Memory B cell (primary cell): Measurements from ENCODE around the gene HOXD8.

Source experiments
- ATAC-seq: fragments of 150-1000 bp; cut with Tn5 transposase; 2 replicates; pipeline ENCODE4 v1.10.0; 2021; ENCODE audit warnings: low read depth, mild to moderate bottlenecking, moderate library complexity
- DNase-seq, 2 donors: peaks; one replicate each; pipeline ENCODE4 v3.0.0; 2022; ENCODE audit warnings: low spot score in 2 of 2
- H3K27ac Mint-ChIP-seq: one replicate; pipeline ENCODE4 v1.8.0; 2022; ENCODE audit warnings: mild to moderate bottlenecking, moderate library complexity, mixed read lengths
- H3K27me3 Mint-ChIP-seq: one replicate; pipeline ENCODE4 v1.8.0; 2022; ENCODE audit warnings: mixed read lengths
- H3K36me3 Mint-ChIP-seq: one replicate; pipeline ENCODE4 v1.8.0; 2022; ENCODE audit warnings: mild to moderate bottlenecking, mixed read lengths
- H3K4me1 Mint-ChIP-seq: one replicate; pipeline ENCODE4 v1.8.0; 2022; ENCODE audit warnings: mixed read lengths
- H3K4me3 Mint-ChIP-seq: one replicate; pipeline ENCODE4 v1.8.0; 2022; ENCODE audit warnings: mild to moderate bottlenecking, moderate library complexity, mixed read lengths
- H3K9me3 Mint-ChIP-seq: one replicate; pipeline ENCODE4 v1.8.0; 2022; ENCODE audit warnings: mixed read lengths

HOXD8 gene

DNA sequence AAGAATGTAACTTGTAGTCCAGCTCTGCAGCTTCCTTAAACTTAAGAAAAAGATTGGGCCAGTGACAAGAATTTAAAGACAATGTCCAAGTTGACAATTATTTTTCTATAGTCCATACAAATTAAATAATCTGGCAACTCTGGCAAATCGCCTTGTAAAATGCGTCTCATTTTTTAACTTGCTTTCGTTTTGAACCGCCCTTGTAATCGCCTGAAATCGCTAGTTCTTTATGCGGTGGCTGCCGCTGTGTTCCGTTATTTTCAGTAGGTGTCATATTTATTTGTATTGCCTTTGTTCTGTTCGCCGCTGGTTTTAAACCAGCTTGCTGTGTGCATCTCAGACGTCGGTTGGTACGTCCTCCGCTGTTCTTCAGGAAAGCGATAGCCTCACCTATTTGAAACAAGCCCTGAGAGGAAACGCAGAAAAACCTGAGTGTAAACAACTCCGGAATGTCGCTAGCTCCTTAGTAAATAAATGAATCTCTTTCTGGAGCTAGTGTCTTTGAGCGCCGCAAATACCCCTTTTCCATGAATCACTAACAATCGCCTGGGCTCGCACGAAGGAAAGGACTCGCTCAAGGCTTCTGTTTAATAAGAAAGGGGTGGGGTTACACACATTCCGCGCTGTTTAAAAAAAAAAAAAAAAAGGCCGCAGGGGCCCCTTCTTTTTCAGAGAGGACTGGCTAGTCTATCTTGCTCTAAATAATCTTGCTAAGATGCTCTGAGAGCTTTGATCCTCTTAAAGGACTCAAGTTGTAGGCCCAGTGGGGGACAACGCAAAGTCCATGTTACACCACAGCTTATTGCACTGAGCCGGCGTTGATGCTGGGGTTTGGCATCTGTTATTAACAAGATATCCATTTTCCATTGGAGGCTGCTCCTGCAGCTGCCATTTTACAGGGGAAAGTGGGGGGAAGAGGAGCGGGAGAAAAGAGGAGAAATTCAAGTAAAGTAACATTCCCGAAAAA is 3.0 kb downstream of the HOXD8 start:
- Mint-ChIP-seq H3K4me3 (peak overlapping the region; percentile 68), H3K4me1 (peaks cover 12% of the 10 kb centered on the region), H3K36me3 (peaks cover 2% of the 10 kb centered on the region), H3K27ac (no peak overlapping the region), H3K27me3 (peaks cover 35% of the 10 kb centered on the region), H3K9me3 (peaks cover 2% of the 10 kb centered on the region)
- no peak for DNase-seq
- ATAC-seq: no peak

DNA sequence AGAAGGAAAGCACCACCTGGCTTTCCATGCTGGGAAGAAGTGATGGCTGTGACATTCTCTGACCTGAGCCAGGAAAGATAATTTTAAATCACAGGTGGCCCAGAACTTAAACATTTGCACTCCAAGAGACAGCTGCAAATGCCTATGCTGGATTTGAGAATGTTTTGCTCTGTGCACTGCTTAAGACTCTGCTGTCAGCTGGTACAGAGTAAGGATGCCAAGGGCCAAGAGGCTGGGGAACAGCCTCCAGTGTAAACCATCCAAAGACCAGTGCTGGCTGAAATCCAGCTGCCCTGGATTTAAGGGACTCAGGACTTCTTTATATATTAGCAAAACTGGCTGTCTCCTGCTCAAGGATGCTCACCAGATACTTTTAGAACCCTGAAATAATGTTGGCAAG is 3.9 kb downstream of the HOXD8 start:
- Mint-ChIP-seq H3K9me3 (peaks cover 2% of the 10 kb centered on the region), H3K4me1 (peaks cover 12% of the 10 kb centered on the region), H3K4me3 (no peak overlapping the region), H3K27ac (no peak overlapping the region), H3K36me3 (peaks cover 2% of the 10 kb centered on the region), H3K27me3 (peaks cover 30% of the 10 kb centered on the region)
- no peak for DNase-seq
- no peak for ATAC-seq

DNA sequence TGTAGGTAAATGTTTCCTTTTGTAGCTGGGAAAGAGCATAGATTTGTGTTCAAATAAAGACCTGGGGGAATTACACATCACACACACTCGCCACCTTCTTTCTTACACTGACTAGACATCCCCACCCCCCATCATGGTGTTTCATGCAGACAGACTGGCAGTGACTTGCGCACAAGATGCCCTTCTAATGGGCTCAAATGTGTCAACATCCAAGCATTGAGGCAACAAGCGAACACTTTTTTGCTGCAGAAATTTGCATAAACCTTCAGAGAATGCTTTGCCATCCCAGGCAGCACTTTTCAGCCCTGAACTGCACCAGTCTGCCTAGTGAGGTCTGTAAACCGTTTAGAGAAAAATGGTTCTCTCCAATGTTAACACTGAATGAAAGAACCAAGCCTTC is 4.5 kb downstream of the HOXD8 start:
- H3K4me1 Mint-ChIP-seq: peaks cover 9% of the 10 kb centered on the region
- peaks cover 32% of the 10 kb centered on the region for H3K27me3 Mint-ChIP-seq
- no peak for ATAC-seq
- peaks cover 2% of the 10 kb centered on the region for H3K9me3 Mint-ChIP-seq
- H3K36me3 Mint-ChIP-seq: peaks cover 3% of the 10 kb centered on the region
- H3K4me3 Mint-ChIP-seq: no peak overlapping the region
- no peak overlapping the region for H3K27ac Mint-ChIP-seq
- no peak for DNase-seq

DNA sequence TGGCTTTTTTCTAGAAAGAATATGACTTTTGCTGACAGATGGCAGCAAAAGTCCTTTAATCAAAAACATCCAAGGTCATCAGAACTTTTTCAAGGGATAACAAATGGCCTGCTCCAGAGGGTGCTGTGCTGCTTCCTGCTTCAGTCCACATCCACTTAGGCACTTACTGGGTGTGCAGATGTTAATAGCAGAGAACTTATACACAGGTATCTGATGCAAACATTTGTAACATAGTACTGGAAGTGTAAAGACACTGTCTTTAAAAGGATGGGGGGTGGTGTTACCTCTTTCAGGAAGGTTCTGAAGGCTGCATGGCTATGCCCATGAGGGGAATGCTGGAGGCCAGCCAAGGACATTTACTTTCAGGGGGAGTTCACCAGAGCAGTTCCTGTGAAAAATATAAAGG is 5.5 kb downstream of the HOXD8 start:
- no peak for DNase-seq
- Mint-ChIP-seq H3K27ac (no peak overlapping the region), H3K27me3 (peaks cover 38% of the 10 kb centered on the region), H3K4me3 (no peak overlapping the region), H3K4me1 (peaks cover 9% of the 10 kb centered on the region), H3K9me3 (peaks cover 2% of the 10 kb centered on the region), H3K36me3 (peaks cover 5% of the 10 kb centered on the region)
- ATAC-seq: no peak

DNA sequence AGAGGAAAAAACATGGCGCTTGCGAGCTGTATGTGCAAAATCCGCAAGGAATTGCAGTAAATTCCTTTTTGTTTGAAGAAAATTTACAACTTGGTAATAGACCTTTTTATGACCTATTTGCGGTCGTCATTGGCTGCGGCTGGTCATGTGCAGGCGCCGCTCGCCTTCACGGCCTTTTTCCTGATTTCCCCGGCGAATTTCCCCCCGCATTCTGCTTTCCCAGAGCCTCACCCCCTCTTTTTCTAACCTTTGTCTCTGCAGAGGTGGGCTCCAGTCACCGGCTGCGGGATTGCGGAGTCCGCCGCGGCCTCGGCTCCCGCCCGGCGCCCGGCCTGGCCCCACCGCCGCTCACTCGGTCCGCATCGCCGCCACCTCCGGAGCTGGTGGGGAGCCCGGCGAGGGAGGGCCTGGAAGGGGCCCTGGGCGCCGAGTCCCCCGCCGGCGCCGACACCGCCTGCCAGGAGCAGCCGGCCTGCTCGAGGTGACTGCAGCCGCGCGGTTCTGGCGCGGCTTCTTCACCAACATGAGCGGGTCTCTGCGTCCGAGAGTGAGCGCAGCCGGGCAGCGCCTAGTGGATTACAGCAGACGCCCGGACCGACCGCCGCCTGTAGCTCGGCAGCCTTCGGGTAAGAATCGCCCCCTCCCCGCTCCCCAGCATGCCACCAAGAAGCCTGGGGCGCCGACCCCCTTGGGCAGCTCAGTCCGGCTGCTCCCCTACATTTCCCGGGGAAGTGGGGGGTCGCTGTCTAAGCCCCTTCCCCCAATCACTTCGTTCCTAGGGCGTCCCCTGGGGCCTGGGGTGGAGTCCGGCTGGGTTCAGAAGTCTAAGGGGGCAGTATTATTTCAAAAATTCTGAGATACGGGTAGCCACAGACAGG is 7.1 kb downstream of the HOXD8 start:
- H3K4me3 Mint-ChIP-seq: no peak overlapping the region
- ATAC-seq: no peak
- H3K27ac Mint-ChIP-seq: no peak overlapping the region
- no peak for DNase-seq
- peaks cover 2% of the 10 kb centered on the region for H3K9me3 Mint-ChIP-seq
- peaks cover 15% of the 10 kb centered on the region for H3K4me1 Mint-ChIP-seq
- peaks cover 3% of the 10 kb centered on the region for H3K36me3 Mint-ChIP-seq
- H3K27me3 Mint-ChIP-seq: peaks cover 39% of the 10 kb centered on the region

DNA sequence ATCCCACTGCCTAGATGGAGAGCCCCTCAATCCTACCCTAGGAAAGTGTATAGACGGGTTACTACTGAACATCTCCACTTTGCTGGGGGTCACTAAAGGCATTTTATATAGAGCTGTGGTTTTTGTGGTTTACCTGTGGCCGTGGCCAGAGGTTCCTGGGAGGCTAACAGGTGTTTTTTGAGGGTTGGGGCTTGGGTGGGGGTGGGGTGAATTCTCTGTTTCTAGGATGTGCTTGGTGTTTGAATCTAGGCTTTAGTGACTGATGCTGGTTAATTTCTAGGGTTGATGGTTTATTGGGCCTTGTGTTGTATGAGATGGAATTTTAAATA is 7.7 kb downstream of the HOXD8 start:
- no peak overlapping the region for H3K4me3 Mint-ChIP-seq
- peaks cover 2% of the 10 kb centered on the region for H3K9me3 Mint-ChIP-seq
- DNase-seq (no peak), ATAC-seq (no peak)
- H3K4me1 Mint-ChIP-seq: peaks cover 14% of the 10 kb centered on the region
- H3K36me3 Mint-ChIP-seq: peaks cover 3% of the 10 kb centered on the region
- no peak overlapping the region for H3K27ac Mint-ChIP-seq
- H3K27me3 Mint-ChIP-seq: peaks cover 39% of the 10 kb centered on the region

DNA sequence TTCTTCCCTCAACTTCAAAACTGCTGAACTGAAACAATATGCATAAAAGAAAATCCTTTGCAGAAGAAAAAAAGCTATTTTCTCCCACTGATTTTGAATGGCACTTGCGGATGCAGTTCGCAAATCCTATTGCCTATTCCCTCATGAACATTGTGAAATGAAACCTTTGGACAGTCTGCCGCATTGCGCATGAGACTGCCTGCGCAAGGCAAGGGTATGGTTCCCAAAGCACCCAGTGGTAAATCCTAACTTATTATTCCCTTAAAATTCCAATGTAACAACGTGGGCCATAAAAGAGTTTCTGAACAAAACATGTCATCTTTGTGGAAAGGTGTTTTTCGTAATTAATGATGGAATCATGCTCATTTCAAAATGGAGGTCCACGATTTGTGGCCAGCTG is 8.4 kb downstream of the HOXD8 start:
- Mint-ChIP-seq H3K27ac (no peak overlapping the region), H3K4me1 (peaks cover 12% of the 10 kb centered on the region), H3K9me3 (peaks cover 2% of the 10 kb centered on the region), H3K36me3 (peaks cover 3% of the 10 kb centered on the region), H3K27me3 (peaks cover 37% of the 10 kb centered on the region), H3K4me3 (no peak overlapping the region)
- no peak for ATAC-seq
- no peak for DNase-seq

DNA sequence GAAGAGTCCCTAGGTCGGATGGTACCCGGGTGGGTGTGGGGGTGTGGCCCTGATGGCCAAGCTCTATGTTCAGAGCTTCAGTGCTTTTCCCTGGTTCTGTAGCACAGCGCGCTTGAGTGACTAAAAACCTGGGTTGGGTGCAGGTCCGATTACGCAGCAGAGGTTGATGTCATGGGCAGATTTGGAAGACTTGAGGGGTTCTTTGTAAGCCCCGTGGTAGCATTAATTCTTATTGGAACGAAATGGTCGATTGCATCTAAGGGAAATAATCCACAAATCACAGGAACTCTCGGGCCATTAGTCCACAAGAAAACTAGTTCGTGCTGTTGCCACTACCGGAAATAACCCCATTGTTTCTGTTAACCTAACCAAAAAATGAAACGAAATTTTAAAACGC is 9.0 kb downstream of the HOXD8 start:
- H3K27ac Mint-ChIP-seq: no peak overlapping the region
- peaks cover 38% of the 10 kb centered on the region for H3K27me3 Mint-ChIP-seq
- ATAC-seq (no peak), DNase-seq (no peak)
- H3K4me1 Mint-ChIP-seq: peaks cover 12% of the 10 kb centered on the region
- peaks cover 2% of the 10 kb centered on the region for H3K9me3 Mint-ChIP-seq
- H3K4me3 Mint-ChIP-seq: no peak overlapping the region
- peaks cover 3% of the 10 kb centered on the region for H3K36me3 Mint-ChIP-seq

DNA sequence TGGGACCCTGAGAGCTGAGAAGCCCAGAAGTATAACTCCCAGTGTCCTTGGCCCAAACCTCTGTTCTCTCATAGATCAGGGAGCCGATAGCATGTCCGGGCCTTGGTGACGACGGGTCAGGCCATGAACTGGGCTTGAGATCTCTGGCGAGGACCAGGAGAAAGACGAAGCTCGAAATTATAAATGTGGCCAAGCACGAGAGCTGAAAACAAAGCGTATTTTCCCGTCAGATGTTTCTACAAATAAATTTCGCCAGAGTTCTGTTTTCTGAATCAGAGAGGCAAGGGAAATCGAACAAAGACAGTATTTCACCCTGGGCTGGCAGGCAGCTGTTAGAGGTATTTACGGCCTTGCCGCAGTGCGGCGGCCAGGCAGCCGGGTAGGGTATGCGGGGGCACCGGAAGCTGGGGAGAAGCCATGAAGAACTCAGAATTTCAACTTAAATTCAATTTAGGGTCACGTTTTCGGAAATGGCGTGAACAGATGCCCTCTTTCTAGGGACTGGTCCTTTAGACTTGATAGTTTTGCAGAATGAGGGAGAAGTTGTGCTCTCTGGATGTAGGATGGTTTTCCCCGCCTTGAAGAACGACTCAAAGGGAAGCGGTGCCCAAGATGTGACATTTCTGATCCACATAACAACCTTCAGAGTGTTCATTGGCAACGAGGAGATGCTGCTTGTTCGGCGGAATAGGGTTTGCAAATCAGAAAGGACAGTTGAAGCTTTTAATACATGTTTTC is 9.6 kb downstream of the HOXD8 start:
- Mint-ChIP-seq H3K4me3 (no peak overlapping the region), H3K27ac (no peak overlapping the region), H3K4me1 (peaks cover 12% of the 10 kb centered on the region)

DNA sequence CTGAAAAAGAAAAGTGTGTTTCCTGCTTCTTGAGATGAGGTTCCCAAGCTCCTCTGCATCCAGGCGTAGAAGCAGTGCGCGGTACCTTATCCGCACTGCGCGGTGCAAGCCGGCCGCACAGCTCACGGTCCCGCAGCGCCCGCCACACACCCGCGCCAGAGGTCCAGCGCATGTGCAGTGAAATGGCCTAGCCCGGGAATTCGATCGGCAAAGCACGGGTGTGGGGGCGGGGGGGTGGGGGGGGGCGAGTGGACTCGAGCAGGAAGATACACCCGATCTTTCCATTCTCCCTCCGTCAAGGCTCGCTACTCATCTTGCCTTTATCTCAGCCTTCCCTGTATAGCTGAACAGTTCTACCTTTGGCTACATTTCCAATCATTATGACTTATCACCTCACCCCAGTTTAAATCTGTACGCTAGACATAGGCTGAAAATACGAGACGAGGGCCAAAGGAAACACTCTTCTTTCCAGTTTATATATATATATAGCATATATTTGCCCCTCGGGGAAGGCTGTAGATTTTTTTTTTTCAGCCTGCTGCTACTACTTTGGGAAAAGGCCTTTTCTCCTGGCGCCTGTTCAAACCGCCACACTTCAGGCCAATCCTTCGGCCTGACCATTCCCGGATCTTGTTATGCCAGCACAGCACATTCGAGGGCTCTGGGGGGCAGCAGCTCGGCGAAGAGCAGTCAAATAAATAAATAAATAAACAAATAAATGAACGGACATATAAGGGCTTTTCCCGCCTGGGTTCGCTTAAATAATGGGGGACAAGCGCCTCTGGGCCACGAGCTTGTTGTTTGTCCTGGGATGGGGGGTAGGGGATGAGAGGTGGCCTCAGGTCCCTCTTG is 10.4 kb downstream of the HOXD8 start:
- DNase-seq (no peak), ATAC-seq (no peak)
- Mint-ChIP-seq H3K27ac (no peak overlapping the region), H3K4me3 (no peak overlapping the region), H3K9me3 (peaks cover 2% of the 10 kb centered on the region), H3K27me3 (peaks cover 39% of the 10 kb centered on the region), H3K4me1 (peaks cover 12% of the 10 kb centered on the region), H3K36me3 (peaks cover 3% of the 10 kb centered on the region)

More for the DNA sequence above, 9.6 kb downstream of the HOXD8 start:
- Mint-ChIP-seq H3K27me3 (peaks cover 38% of the 10 kb centered on the region), H3K36me3 (peaks cover 3% of the 10 kb centered on the region), H3K9me3 (peaks cover 2% of the 10 kb centered on the region)
- no peak for ATAC-seq
- no peak for DNase-seq

DNA sequence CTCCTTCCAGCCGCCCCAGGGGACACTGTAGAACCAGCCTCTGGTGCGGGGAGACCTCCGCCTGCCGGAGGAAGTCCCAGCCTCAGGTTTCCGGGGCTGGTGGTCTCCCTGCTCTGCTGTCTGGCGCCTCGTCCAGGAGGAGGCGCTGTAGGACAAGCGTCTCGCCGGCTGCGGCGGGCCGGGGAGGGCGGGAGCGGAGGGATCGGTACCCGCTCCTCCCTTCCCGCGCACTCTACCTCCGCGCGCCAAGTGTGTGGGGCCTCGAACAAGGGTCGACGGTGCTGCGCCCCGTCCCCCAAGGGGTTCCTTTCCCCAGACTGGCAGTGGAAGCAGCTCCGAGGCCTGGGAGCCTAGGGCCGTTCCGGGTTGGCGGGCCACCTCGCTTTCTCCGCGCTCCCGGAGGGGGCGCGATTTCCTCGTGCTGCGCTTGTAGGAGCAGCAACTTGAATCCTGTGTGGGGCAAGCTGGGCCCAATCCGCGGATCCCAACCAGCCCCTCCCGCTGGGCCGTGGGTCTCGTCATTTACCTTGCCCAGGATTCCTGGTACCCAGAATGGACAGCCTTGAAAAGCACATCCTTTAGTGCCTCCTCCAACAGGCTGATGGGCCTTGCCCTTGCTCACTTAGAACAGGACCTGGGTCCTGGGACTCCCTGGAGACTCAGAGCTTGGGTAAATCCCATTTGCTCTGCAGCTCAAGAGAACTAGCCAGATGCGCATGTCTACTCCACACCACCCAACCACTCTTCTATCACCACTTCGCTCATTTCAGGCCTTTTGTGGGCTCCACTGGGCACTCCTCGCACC is 11.2 kb downstream of the HOXD8 start:
- DNase-seq: peak; percentile 52 to 78
- H3K4me1 Mint-ChIP-seq: peaks cover 10% of the 10 kb centered on the region
- H3K36me3 Mint-ChIP-seq: peaks cover 3% of the 10 kb centered on the region

DNA sequence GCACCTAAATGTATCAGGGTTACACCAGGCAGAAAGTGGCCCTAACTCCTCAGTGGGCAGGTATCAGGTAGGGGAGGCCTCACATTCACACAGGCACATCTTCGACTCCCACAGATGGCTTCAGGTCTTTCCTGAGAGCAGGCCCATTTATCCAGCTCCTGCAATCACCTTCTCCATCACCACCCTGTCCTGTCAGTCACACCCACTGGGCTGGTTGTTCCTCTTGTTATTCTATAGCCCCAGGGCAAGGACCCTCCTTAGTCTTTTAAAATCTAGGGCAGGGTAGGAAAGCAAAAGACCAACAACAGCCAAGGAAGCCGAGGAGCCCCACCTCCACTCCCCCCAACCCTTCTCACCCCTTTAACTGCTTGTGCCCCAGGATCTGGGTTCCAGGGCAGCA is 12.8 kb downstream of the HOXD8 start:
- Mint-ChIP-seq H3K36me3 (peaks cover 3% of the 10 kb centered on the region), H3K4me1 (peaks cover 5% of the 10 kb centered on the region), H3K9me3 (no peaks in the 10 kb centered on the region), H3K4me3 (no peak overlapping the region), H3K27me3 (peaks cover 35% of the 10 kb centered on the region), H3K27ac (no peak overlapping the region)
- DNase-seq: no peak
- ATAC-seq: no peak

More for the DNA sequence above, 11.2 kb downstream of the HOXD8 start:
- peaks cover 40% of the 10 kb centered on the region for H3K27me3 Mint-ChIP-seq
- peak; percentile 82 for ATAC-seq
- peak overlapping the region; percentile 2 for H3K4me3 Mint-ChIP-seq
- H3K9me3 Mint-ChIP-seq: peaks cover 1% of the 10 kb centered on the region
- H3K27ac Mint-ChIP-seq: no peak overlapping the region
